ENCODE measurements around the gene ITGB5.

GRCh38 chr3:124747111-124747981 is 139.8 kb downstream of the ITGB5 start:
- TF ChIP-seq CTCF (IDR thresholded peaks at IDR 0.05): no peak
- TF ChIP-seq POLR2AphosphoS5 (IDR thresholded peaks at IDR 0.05): no peak
- no peak for TF ChIP-seq POLR2A (IDR thresholded peaks at IDR 0.05)
- TF ChIP-seq EP300 (IDR thresholded peaks at IDR 0.05): no peak

Measured in upper lobe of left lung (tissue), 4 donors.